ENCODE results near the gene QRICH2. TPM values are rescaled to one million over a fixed set of nuclear protein-coding genes. Genes with fewer than 3 reads are reported as not detected.

Gene QRICH2
- total RNA-seq, 2 experiments from 2014 or later = 7.2 to 9.4 TPM

- no peaks in the 10 kb centered on the region for H4K20me1 ChIP-seq (ENCODE audit: insufficient read depth, low read length)
- H3K4me3 ChIP-seq (ENCODE audit: low read depth, low read length, poor library complexity, severe bottlenecking) = peak overlapping the region; percentile 53
- ChIA-PET POLR2A (interaction anchor here (0.6 to 6.3 kb wide), 19 partner anchors 8 to 465 kb away, joined by 3 to 72 read pairs (median 4); partner anchors contain the start of genes EXOC7 and PRPSAP1), CTCF (ENCODE audit: unreplicated experiment) (interaction anchor here (1.0 to 1.2 kb wide), 3 partner anchors 84 to 1694 kb away, joined by 3 to 7 read pairs (median 4); partner anchors contain the start of gene TNRC6C)
- H3K36me3 ChIP-seq (ENCODE audit: insufficient read depth, low read length) = peaks cover 15% of the 10 kb centered on the region
- no peak for DNase-seq (ENCODE audit: low spot score)
- no TSS peak for BruUV-seq (replicated peaks)
- H3K9me2 ChIP-seq (ENCODE audit: insufficient read depth, low read length) = no peaks in the 10 kb centered on the region
- H3K4me2 ChIP-seq (ENCODE audit: low read length) = peak overlapping the region; percentile 70
- H2AFZ ChIP-seq (ENCODE audit: low read length) = peak overlapping the region; percentile 91; the same call in 1 of the 2 replicates
- H3K79me2 ChIP-seq (ENCODE audit: insufficient read depth, low read depth, low read length) = peaks cover 33% of the 10 kb centered on the region
- H3K27ac ChIP-seq (ENCODE audit: low read depth, low read length, poor library complexity, severe bottlenecking) = peak overlapping the region; percentile 90
- intact Hi-C loops (cut with micrococcal nuclease; ENCODE audit: unreplicated experiment) = loop anchor here (2.0 to 10.0 kb wide), 5 partner anchors 191 to 1201 kb away; partner anchors contain the start of genes MRPL38, RECQL5, SAP30BP and SRP68
- no peaks in the 10 kb centered on the region for H3K9me3 ChIP-seq (ENCODE audit: low read length)
- peaks cover 81% of the 10 kb centered on the region for H3K4me1 ChIP-seq (ENCODE audit: insufficient read depth, low read length, poor library complexity, severe bottlenecking)
- no peak for TF ChIP-seq CTCF (conservative IDR thresholded peaks at IDR 0.05; ENCODE audit: low read length)
- no peak for TF ChIP-seq EZH2phosphoT487 (IDR thresholded peaks at IDR 0.05; ENCODE audit: borderline replicate concordance, low read depth, low read length)
Measured at GRCh38 chr17:76263896-76264295, 44.2 kb downstream of the QRICH2 start.

- TF ChIP-seq EZH2phosphoT487 (IDR thresholded peaks at IDR 0.05; ENCODE audit: borderline replicate concordance, low read depth, low read length) (no peak), CTCF (conservative IDR thresholded peaks at IDR 0.05; ENCODE audit: low read length) (no peak)
- intact Hi-C loops (cut with micrococcal nuclease; ENCODE audit: unreplicated experiment) = loop anchor here (10.0 kb wide), 4 partner anchors 232 to 1202 kb away; partner anchors contain the start of genes MRPL38, RECQL5 and SAP30BP
- BruUV-seq (replicated peaks) = no TSS peak
- H3K4me3 ChIP-seq (ENCODE audit: low read depth, low read length, poor library complexity, severe bottlenecking) = peak overlapping the region; percentile 49
- peaks cover 71% of the 10 kb centered on the region for H3K4me1 ChIP-seq (ENCODE audit: insufficient read depth, low read length, poor library complexity, severe bottlenecking)
- ChIA-PET POLR2A (interaction anchor here (0.5 to 6.3 kb wide), 24 partner anchors 8 to 353 kb away, joined by 3 to 72 read pairs (median 4); partner anchors contain the start of genes ACOX1, EXOC7 and PRPSAP1), CTCF (ENCODE audit: unreplicated experiment) (interaction anchor here (0.6 to 1.2 kb wide), 6 partner anchors 17 to 260 kb away, joined by 3 to 7 read pairs (median 4); no protein-coding TSS in a partner anchor)
- peak overlapping the region; percentile 70 for H3K4me2 ChIP-seq (ENCODE audit: low read length)
- H3K27ac ChIP-seq (ENCODE audit: low read depth, low read length, poor library complexity, severe bottlenecking) = peak overlapping the region; percentile 90
- H3K9me2 ChIP-seq (ENCODE audit: insufficient read depth, low read length) = no peaks in the 10 kb centered on the region
- H4K20me1 ChIP-seq (ENCODE audit: insufficient read depth, low read length) = no peaks in the 10 kb centered on the region
- no peaks in the 10 kb centered on the region for H3K9me3 ChIP-seq (ENCODE audit: low read length)
- DNase-seq (ENCODE audit: low spot score) = peak; percentile 85
- peaks cover 23% of the 10 kb centered on the region for H3K79me2 ChIP-seq (ENCODE audit: insufficient read depth, low read depth, low read length)
- H2AFZ ChIP-seq (ENCODE audit: low read length) = peak overlapping the region; percentile 91
- H3K36me3 ChIP-seq (ENCODE audit: insufficient read depth, low read length) = peaks cover 13% of the 10 kb centered on the region
Measured at GRCh38 chr17:76262732-76263344, 45.2 kb downstream of the QRICH2 start.
